Smooth muscle cell of the brain vasculature (primary cell): ENCODE data around the gene ST6GALNAC6.
"Not testable (repeated sequence)": the region's sequence is repeated elsewhere in the genome, so short reads cannot be mapped to it uniquely, and the experiment has no call there.

Experiments
- DNase-seq: peaks from one replicate; pipeline ENCODE4 v3.0.0-alpha.2; 2012; ENCODE audit warnings: low read depth, low spot score

Gene ST6GALNAC6

DNA sequence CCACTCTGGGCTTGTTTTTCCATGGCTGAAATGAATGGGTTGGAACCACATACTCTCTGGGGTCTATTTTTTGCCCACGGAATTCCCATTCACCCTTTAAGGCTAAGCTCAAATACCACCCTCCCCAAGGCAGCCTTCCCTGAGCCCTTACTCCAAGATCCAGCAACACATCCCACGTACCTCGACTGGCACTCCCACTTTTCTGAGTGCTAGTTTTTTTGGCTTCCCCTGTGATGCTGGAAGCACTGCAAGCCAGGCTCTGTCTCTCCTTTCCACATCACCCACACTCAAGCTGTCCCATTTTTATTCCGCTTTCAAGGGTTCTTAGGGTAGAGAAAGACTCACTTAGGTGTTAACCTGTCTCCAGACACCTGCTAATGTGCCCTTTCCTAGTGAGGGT, 6.0 kb downstream of the ST6GALNAC6 start:
- DNase-seq: no peak

DNA sequence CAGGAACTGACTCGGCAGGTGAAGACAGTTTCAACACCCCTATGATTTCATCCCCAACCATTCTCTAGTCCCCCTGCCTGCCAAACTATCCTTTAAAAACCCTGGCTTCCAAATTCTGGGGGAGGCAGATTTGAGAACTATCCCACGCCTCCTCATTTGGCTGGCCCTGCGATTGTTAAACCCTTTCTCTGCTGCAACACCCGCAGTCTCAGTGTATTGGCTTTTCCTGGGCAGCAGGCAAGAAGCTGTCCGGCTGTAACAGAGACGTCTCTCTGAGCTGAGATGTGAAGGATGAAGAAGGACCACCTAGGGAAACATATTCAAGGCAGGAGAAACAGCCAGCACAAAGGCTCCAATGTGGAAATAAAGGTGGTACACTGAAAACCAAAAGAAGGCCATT, 6.6 kb downstream of the ST6GALNAC6 start:
- DNase-seq: no peak

DNA sequence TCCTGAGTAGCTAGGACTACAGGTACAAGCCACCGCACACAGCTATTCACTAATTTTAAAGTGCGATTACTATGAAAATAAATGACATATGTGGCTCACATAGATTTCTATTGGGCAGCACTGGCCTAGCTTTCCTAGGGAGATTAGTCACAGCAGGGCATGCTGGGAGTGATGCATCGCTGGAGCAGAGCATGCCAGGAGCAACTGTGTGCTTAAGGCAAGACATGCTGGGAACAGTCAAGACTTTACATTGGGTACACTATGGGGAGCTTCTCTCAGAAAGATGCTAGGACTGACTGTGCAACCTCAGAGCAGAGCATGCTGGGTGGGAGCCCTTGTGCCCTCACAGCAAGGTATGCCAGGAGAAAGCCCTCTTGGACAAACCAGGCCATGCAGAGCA, 9.3 kb downstream of the ST6GALNAC6 start:
- no peak for DNase-seq

DNA sequence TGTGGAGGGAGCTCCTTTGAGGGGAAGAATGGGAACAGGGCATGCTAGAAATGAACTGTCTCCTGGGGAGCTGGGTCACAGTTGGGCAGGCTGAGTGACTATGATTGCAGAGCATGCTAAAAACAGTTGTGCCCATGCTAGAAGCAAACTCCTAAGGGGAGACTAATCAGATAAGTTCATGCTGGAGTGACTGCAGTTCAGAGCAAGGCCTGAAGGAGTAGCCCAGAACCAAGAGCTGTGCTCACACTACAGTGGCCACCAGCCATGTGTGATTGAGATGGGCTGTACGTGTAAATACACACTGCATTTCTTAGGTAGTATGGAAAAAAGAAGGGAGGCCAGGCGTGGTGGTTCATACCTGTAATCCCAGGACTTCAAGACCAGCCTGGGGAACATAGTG, 11.6 kb downstream of the ST6GALNAC6 start:
- no peak for DNase-seq

DNA sequence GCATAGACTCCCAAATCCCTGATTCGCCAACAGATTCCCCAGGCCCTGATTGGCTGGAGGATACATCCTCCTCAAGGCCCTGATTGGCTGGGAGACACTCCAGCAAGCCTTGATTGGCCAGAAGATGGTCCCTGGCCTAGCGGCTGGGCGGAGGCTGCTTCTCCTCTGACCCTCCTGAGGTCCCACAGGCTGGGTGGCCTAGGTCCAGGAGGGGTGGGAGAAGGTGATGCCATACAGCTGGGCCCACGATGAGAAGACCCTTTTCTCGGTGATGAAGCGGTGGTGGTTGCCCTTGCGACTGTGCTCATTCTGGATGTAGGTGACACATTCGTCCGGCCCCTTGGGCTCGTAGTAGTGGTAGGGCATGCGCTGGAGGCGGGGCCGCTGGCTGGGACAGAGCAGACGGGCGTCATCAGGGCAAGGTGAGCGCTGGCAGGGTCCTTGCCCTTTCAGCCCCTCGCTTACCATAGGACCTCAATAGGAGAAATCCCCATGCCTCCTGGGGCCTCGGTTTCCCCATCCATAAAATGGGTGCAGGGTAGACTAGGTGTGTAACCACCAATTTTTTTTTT, 12.9 kb downstream of the ST6GALNAC6 start:
- DNase-seq: no peak

DNA sequence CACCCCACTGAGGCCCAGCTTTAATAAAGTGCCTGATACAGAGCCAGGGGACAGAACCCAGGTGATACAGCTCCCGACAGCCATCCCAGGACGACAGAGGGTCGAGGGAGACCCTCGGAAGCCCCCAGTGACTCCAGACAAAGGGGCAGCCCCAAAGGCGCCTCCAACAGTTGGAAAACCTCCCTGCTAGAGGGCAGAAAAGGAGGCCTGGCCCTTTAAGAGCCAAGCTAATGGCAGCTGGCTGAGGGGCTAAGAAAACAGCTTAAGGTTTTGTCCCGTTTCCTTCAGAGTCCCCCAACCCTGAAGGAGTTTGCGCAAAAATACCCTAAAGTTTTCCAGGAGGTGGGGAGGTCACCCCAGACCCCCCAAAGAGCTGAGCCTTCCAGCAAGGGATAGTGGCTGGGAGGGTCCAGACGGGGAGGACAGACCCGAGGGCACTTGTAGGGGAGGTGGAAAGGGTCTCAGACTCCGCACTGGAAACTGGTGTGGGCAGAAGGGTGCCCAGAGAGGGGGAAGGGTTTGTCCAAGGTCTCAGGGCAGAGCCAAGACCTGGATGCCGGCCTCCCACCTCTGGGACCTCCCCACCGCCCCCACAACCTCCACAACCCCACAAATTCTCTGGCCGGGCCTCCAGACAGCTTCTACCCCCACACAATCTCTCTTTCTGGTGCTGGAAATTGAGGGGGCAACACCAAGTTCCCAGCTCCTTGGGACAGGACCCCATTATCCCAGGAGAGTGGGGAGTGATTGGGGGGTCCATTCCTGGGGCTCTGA, 13.7 kb downstream of the ST6GALNAC6 start:
- DNase-seq: no peak

DNA sequence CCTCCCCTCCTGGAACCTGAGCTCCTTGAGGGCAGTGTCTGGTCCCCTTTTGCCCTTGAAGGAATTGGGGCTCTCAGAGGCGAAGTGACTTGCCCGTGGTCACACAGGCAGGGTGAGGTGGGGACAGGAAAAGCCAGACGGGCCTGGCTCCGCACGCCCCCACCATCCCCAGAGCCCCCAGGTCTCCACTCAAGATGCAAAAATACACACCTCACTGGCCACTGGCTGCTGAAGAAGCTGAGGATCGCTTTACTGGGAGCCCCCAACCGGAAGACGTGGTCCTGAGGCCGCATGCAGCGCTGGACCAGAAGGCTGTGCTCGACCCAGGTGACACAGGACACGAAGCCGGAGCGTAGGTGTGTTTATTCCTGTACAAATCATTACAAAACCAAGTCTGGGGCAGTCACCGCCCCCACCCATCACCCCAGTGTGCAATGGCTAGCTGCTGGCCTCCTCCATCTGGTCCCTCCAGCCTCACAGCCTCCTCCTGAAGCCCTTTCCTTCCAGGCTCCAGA, 14.4 kb downstream of the ST6GALNAC6 start:
- DNase-seq: no peak

DNA sequence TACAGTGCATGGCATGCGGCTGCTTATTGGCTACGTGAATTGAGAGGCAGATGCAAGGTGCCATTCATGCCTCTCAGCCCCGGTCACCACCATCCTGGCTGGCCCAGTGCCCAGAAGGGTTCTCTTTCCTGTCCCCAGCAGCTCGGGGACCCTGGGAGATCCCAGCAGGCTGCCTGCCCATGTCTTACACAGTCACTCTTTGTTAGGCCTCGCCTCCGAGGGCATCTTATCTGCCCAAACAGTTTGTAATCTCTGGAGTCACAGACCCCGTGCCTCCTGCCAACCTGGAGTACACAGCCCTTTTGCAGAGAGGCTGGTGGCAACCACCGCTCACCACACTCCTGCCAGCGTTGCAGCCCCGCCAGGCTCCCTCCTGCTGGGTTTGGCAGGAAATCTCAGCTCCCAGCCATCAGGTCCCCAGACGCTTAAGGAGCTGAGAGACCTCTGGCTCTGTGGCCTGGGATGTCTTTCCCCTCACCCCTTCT, 14.9 kb downstream of the ST6GALNAC6 start:
- no peak for DNase-seq

DNA sequence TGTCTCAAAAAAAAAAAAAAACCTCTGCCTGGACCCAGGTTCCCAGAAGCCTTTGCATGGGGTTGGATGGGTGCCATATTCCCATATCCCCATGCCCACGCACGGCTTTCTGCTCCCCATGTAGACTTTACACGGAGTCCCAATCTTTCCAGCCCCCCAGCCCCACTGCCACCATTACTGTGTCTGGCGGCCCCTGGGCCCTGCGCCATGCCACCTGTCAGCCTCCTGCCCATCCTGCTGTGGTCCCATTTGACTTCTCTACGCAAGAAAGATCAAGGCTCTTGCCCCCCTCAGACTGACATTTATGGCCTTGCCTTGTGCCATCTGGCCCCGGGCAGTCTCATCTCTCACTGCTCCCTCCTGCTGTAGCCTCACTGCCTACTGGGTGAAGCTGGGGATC, 15.4 kb downstream of the ST6GALNAC6 start:
- no peak for DNase-seq

DNA sequence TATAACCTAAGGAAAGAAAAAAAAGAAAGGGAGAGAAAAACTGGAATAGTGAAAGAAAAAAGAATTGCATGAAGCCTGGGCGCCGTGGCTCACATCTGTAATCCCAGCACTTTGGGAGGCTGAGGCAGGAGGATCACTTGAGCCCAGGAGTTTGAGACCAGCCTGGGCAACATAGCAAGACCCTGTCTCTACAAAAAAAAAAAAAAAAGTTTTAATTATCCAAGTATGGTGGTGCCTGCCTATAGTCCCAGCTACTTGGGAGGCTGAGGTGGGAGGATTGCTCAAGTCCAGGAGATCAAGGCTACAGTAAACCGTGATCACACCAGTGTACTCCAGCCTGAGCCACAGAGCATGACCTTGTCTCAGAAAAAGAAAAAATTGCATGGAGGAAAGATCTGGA, 17.7 kb downstream of the ST6GALNAC6 start:
- not testable (repeated sequence) for DNase-seq

DNA sequence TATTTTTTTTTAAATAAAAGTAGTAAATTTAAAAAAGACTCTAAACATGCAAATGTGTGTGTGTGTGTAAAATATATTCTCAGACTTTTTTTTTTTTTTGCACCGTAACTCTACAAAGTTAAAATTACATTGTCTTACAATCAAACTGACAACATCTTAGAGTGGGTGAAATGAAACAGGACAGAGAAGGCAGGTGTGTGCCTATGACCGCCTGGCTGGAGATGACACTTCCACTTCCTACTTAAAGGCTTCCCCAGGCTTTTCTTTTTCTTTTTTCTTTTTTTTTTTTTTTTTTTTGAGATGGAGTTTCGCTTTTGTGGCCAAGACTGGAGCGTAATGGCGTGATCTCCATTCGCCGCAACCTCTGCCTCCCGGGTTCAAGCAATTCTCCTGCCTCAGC, 19.3 kb downstream of the ST6GALNAC6 start:
- DNase-seq: no peak

DNA sequence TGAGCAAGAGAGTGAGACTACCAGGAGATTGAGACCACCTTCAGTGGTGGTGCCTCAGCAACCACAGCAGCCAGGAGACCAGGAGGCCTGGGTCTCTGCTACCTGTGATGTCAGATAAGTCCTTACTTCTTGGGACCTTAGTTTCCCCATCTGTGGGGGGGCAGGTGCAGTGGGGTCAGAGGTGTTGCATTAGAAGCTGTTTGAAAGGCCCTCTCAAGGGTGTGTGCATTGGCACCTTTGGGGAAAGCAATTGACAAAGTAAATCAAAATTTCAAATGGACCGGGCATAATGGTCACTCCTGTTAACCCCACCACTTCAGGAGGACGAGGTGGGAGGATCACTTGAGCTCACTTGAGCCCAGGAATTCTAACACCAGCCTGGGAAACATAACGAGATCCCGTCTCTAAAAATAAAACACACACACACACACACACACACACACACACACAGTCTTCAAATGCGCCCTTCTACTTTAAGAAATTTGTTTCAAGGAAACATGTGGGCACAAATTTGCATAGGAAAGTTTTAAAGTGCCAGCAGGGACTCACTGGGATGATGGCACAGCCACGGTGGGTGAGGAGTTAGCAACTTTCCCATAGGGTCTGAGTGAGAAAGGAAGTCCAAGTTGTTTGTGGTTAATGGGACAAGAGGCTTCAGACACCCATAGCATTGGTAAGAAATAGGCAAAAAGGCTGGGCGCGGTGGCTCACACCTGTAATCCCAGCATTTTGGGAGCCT, 20.6 kb downstream of the ST6GALNAC6 start:
- no peak for DNase-seq

DNA sequence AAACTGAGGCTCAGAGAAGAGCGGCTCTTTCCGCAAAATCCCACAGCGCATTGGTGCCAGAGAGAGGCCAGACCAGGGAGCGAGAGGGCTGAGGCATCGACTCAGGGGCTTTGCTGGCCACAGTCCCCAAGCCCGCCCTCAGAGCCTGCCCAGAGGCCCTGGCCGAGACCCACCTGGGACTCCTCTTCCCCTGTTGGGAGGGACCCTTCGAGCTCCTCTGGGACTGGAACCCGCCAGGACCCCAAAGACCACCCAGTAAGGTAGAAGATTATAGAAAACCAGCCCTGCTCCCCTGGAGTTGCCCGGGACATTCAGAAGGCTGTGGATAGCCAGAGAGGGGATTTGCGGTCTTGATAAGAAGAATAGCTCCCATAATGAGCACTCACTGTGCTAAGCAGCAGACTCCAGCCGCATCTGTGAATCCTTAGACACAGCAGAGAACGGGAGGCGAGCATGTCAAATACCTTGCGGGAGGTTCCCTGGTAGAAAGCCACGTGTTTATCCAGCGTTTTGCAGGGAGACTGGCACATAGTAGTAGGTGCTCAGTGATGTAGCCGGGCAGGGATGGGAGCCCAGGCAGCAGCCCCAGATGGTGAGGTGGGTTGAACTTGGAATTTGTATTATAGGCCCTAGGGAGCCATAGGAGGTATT, 21.3 kb downstream of the ST6GALNAC6 start:
- DNase-seq: no peak

DNA sequence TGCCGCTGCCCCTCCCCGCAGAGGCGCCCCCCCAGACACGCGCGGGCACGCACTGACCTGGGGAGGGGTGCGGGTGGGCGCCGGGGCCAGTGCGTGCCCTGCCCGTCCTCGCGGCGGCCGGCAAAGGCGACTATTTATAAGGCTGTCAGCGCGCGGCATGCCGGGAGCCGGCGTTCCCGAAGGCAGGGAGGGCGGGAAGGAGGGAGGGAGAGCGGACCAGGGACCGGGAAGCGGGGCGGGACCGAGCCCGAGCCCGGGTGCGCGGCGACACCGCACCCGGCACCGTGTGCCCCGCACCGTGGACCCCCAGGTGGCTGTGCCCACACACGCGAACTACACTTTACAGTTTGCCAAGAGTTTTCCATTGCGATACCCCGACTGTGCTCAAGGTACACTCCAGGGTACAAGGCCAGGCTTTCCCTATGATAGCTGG, 21.8 kb downstream of the ST6GALNAC6 start, which contains the start of gene AK1:
AK1 (minus strand) TSS at position 110 of the 433 bp plus-strand sequence. CDS start 3,058 bp downstream, outside the sequence.
- DNase-seq: no peak

DNA sequence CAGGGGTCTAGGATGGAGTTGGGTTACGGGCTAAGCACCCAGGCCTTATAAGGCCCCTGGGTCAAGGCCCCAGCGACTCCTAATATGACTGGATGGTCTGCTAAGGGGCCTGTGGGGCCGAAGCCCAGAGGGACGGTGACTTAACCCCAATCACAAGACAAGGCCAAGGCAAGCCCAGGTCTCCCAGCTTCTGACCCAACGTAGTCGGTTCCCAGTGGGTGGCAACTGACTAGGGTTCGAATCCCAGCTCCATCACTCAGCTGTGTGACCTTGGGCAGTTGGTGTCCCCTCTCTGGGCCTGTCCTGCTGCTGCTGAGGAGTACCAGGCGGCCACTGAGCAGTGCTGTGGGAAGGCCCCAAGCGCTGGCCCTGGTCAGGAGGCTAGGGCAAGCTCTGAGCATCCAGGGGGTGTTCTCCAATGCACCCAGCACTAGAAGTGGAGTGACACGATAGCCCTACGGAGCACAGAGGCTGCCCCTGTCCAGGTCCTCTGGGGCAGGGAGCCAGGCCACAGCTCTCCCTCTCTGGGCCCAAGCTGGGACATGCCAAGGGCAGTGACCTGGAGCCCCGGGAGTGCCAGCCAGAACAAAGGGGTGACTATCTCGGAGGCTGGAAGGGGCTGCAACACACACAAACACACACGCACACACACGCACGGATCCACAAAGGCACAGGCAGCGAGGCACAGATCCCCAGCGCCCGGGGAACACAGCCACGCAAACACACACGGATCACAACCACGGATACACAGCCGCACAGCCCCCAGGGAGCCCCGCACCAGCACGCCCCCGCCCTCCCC, 22.4 kb downstream of the ST6GALNAC6 start:
- DNase-seq: no peak

DNA sequence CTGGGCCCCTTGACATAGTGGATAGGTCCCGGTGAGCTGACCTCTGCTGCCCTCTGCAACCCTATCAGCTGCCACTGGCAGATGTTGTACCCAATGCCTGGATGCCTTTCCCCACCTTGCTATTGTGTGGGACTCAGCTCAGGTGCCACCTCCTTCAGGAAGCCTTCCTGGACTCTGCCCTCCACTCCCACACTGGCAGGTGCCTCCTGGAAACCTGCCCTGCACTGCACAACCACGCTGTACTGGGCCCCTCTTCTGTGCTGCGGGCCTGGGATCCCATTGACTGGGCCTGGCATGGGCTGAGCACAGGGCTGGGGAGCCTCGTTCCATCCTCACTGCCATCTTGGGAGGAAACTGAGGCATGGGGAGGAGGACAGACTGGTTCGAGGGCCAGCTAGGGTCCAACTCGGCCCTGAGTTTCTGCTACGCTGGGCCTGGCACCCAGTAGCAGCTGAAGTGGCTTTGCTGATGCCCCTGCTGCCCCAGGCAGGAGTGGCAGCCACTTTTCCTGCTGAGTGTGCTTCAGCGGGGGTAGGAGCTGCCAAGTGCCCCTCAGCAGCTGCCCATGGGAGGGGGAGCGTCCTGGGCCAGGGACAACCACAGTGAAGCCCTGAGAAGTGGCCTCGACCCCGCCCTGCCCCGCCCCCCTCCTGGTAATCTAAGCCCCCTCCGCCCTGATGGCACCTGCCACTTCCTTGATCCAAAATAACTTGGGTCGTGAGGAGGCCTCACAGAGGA, 23.2 kb downstream of the ST6GALNAC6 start:
- DNase-seq: no peak

DNA sequence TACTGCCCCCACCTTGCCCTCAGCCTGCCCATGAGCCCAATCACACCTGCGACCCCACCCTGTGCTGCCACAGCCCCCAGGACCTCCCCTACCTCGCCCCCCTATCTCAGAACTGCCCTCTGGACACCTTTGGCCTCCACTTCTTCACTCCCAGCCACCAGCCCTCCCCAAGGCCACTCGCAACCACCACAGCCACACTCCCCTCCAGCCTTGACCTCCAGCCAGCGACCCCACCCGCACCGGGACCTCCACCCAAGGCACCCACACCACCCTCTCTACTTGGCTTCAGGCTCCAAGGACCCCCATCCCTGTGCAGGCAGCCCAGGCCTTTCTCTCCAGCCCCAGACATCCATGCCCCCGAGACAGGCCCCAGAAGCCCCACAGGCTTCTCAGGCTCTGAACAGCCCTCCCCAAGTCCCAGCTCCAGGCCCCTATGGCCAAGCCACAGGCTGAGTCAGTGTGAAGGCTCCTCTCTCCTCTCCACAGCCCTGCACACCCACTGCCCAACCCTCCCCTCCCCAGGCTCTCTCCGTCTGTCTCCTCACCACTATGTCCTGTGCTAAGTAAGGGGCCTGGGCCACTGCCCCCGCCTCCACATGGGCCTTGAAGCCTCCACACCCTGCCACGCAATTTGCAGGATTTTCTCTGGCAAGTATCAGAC, 24.0 kb downstream of the ST6GALNAC6 start:
- no peak for DNase-seq

DNA sequence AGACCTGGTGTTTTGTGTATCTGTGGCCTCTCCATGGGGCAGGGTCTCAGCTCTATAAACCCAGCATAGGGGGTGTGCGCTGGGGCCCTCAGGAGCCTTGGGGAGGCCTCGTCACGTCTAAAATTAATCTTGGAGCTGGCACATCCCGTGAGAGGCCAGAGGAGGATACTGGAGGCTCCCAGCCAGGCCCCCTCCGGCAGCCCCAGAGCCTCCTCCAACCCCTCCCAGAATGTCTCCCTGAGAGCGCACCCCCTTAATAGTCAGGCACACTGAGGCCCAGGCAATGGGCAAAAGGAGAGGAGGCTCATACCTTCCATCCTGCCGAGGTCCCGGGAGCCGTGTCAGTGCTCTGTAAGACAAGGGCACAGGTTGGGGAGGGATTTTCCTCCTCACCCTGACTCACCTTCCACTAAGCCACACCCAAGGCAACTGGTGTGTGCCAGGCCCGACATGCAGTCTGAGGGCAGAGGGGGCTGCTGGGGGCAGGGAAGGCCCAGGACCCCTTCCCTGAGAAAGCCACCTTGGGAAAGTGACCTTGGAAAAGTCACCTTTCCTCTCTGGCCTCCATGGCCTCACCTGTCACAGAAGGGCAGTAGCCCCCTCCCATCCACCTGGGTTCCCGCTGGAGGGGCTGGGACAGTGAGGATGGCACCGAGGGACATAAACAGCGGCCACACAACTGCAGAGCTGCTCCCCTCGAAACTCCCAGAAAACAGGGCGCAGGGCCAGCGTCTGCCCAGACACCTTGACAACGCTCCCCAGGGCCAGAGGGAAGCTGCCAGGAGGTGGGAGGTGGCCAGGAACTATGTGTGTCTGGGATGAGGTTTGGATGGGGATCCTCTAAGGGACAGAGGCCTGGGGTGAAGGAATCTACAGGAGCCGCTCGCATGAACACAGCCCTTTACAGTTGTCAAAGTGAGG, 24.8 kb downstream of the ST6GALNAC6 start:
- no peak for DNase-seq

DNA sequence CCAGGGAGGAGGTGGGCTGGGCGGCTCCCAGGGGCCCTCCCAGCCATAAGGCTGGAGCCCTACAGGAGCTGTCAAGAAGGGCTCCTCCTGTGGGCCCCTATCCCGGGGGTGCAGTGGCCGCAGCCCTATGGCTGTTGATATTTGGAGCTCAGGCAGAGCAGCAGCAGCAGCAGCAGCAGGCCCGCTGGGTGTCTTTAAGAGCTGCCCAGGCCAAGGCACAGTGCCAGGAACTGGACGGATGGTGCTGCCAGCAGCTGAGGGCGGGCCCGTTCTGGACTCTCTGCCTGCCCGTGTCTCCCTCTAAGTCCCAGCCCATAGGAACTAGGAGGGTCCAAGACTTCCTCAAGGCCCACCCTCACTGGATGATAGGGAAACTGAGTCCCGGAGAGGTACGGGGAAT, 25.5 kb downstream of the ST6GALNAC6 start:
- DNase-seq: no peak
